Stimulated activated CD8-positive, alpha-beta memory T cell treated with anti-CD3 and anti-CD28 coated beads, Interleukin-7, amount 100 ng/mL, for 1 hour (primary cell): ENCODE results near the gene MYCBP2.
"Not testable (repeated sequence)": the region's sequence is repeated elsewhere in the genome, so short reads cannot be mapped to it uniquely, and the experiment has no call there.

Experiments used
- DNase-seq, 2 donors: peaks; one replicate each; pipeline ENCODE4 v3.0.0-alpha.2; 2020; ENCODE audit warnings: low read depth in 2 of 2

Gene MYCBP2

DNA sequence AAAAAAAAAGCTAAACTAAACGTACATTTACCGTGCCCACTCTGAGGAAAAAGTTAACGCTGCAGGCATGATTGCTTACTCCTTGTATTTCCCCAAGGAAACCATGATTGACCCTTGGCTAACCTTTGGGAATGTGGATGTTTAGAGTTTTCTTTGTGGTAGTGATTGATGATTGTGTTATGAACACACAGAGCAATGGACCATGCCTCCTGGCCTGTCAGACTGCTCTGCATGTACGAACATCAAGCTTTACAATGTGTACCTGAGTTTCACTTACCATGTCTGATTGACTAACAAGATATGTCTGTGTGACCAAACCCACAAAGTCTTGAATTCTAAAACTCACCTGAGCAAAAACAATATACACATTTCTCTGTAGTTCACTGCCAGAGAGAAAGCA is 35.1 kb downstream of the MYCBP2 start:
- DNase-seq: no peak

DNA sequence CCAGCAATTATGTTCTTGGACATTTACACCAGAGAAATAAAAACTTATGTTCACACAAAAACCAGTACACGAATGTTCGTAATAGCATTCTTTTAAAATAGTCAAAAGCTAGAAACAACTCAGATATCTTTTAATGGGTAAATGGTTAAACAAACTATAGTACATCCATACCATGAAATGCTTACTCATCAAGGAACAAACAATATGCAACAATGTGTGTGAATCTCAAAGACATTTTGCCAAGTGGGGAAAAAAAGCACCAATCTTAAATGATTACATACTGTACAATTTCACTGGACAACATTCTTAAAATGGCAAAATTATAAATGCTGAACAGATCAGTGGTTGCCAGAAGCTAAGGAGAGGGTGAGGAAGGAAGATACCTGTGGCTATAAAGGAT is 36.6 kb downstream of the MYCBP2 start:
- no peak for DNase-seq

DNA sequence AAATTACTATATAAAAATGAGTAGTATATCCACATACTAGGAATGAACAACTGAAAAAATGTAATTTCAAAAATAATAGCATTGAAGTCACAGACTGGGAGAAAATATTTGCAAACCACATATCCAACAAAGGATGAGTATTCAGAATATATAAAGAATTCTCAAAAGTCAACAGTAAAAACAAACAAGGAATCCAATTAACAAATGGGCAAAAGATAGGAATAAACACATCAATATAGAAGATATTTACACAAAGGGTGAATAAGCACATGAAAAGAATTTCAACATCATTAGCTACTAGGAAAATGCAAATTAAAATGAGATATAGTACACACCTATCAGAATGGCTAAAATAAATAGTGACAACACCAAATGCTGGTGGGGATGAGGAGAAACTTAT is 37.0 kb downstream of the MYCBP2 start:
- DNase-seq: no peak

DNA sequence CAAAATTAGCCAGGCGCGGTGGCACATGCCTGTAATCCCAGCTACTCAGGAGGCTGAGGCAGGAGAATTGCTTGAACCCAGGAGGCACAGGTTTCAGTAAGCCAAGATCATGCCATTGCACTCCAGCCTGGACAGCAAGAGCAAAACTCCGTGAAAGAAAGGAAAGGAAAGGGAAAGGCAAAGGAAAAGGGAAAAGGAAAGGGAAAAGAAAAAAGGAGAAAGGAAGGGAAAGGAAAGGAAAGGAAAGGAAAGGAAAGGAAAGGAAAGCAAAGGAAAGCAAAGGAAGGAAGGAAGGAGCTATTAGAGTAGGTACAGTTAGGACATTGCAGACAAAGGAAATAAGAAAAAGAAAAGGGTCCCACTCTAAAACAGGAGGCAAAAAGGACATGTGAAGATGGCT is 41.3 kb downstream of the MYCBP2 start:
- DNase-seq: not testable (repeated sequence)

DNA sequence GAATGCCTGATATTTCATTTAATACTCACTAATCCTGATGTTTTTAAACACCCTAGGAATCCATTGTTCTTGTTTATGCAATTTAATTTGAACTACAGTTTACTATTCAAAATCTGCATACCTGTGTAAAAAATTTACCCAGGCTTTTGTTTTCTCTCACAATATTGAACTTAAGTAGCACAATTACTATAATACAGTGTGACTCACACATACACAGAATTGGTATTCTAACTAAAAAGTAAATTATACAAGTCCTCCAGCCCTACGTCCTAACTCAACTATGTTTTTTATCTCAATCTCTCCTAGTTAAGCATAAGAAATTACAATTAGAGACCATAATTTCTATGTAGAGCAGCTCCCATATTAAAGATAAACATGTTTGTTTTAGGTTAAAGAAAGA is 41.8 kb downstream of the MYCBP2 start:
- DNase-seq: no peak

DNA sequence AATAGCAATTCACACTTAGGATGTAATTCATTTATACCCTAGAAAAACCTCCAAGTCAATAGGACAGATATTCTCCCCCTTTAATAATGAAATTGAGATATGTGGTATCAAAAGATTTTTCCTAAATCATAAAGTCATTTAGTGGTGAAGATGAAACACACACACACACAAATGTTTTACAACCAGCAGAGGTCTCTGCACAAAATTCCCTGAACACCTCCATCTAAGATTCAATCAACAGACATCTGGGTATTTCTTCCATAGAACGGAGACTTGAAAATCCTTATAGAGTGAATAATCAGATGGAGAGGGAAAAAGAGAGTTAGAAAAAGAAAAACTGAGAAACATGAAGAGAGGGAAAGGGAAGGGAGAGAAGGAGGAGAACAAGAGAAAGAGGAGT is 52.8 kb downstream of the MYCBP2 start:
- DNase-seq: no peak

DNA sequence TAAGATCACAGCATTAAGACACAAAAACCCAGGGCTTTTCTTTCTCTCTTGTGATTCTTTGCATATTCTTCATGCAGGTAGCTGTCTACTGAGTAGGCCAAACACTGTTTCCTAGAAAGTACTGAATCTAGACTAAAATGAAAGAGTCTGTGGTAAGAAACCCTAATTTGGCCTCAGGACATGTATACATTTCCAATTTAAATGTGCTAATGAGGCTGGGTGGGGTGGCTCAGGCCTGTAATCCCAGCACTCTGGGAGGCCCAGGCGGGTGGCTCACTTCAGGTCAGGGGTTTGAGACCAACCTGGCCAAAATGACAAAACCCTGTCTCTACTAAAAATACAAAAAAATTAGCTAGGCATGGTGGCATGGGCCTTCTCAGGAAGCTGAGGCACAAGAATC is 57.8 kb downstream of the MYCBP2 start:
- DNase-seq: no peak

DNA sequence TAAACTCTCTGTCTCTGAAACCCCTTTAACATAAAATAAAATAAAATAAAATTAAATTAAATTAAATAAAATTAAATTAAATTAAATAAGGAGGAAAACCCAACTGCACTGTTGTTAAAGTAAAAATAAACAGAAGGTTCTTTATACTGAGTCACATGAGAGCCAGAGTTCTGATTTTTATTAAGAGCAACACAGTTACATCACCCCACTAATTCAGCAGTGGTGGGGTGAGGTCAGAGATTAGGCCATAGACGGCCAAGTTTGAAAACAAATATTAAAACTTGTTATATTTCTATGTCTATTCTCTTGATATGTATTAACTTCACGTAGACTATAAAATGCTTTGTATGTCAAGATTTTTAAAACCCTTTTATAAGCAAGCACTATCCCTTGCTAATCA is 59.5 kb downstream of the MYCBP2 start:
- DNase-seq: no peak

DNA sequence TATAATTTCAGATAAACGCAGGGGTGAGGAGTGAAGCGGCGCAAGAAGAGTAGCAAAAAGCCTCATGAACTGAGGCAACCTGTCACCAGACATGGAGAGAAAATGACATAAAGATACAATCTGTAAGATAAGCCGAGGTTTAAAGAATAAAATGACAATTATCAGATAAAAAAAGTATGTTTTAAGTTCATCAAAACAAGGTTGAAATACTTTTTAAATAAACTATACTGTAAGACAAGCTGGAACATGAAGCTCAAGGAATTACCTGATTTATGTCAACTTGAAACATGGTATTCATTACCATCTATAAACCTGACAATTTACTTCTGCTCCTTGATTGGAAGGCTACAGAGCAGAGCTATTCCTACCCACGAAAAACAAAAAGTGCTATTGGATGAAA is 61.6 kb downstream of the MYCBP2 start:
- no peak for DNase-seq

DNA sequence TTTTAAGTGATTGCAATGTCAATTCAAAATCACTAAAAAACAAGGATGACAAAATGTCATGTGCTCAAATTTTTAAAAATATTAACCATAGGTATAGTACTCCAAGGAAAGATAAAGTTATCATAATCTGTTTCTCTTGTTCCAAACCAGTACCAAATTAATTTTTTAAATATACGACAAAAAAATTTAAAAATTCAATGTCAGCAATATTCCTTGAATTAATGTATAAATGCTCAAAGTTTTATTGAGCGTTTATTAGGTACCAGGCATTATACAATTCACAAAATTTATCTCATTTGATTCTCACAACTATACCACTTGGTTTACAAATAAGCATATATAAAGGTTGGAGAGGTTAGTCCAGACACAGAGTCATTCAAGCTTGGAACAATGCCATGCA is 64.7 kb downstream of the MYCBP2 start:
- no peak for DNase-seq

DNA sequence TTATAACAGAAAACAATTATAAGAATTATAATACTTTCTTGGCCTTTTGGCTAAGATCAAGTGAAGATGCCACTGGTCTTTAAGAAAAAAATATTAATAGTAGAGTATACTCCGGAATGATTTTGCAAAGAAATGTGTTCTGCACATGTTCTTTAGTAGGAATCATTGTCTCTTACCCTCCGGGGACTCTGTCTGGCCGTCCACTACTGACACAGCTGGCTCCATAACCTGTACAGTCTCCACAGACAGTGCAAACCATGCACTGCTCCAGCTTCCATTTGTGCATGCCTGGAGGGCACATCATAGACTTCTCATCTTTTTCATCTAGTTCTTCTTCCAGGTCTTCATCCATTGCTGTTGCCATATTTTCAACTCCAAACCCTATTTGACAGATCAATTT is 75.9 kb downstream of the MYCBP2 start:
- DNase-seq: no peak

DNA sequence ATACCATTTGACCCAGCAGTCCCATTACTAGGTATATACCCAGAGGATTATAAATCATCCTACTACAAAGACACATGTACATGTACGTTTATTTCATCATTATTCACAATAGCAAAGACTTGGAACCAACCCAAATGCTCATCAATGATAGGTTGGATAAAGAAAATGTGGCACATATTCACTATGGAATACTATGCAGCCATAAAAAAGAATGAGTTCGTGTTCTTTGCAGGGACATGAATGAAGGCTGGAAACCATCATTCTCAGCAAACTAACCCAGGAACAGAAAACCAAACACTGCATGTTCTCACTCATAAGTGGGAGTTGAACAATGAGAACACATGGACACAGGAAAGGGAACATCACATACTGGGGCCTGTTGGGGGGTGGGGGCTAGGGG is 81.7 kb downstream of the MYCBP2 start:
- not testable (repeated sequence) for DNase-seq

DNA sequence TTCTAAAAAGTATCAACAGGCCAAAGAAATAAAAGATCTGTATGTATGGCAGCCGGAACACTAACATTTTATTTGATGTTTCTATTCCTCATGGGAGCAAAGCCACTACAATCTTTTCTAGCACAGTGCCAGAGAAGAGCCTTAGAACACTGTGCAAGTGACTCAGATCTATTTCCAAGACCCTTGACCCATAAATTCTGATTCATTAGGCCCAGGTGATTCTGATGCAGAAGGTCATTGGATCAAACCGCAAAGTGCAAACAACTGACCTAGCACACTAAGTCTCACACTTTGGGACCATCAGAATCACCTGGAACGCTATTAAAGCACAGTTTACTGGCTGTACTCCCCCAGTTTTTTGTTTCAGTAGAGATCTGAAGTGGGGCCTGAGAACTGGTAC is 87.6 kb downstream of the MYCBP2 start:
- DNase-seq: no peak

DNA sequence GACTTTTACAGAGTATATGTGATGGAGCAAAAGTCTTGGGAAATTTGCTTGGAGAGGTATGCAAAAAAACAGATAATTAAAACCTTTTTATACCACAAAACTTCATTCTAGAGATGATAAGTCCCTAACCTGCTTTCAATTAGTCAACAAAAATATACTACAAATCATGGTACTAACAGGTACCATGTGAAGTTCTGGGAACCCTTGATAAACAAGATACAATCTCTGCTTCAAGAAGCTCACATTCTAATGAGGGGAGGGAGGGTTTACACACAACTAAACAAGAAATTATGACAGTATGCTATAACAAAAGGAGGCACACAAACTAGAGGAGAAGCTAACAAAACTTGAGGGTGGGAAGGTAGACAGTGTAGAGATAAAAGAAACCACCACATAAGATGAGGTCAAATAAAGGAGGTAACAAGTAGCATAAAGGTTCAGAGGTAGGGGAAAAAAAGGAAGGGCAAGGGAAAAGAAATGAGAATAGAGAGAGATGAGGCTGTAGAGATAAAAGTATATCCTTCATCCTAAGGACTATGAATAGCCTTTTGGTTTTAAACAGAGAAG is 91.4 kb downstream of the MYCBP2 start:
- DNase-seq: no peak

DNA sequence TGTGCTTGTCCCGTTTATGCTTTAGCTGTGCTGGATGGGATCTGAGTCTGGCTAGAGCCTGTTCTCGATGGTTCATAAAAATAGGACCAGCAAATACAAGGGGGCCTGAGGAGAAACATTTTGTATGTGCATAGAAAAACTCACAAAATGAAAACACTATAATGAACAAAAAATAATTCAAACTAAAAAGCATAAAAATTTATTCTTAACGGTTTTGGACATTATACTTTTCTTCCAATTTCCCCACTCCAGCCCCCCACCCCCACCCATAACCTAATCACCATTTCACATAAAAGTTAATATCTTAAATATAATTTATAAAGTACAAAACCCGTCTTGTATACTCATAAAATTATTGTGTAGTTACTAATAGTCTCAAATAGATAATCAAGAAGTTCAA is 93.7 kb downstream of the MYCBP2 start:
- no peak for DNase-seq

DNA sequence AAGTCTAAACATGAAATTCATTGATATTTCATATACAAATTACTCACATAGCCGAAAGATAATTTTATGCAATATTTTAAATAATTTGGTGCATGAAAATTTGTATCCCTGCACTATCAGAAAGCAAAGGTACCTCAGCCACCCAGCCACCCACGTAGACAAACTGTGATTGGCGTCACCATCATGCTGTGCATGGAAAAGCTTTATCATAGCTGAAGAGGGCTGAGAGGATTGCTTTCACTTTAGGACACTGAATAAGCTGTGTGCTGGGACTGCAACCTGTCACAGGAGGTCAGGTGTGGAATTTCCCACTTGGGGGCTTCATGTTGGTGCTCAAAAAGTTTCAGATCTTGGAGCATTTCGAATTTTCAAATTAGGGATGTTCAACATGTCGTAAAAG is 96.3 kb downstream of the MYCBP2 start:
- DNase-seq: no peak

DNA sequence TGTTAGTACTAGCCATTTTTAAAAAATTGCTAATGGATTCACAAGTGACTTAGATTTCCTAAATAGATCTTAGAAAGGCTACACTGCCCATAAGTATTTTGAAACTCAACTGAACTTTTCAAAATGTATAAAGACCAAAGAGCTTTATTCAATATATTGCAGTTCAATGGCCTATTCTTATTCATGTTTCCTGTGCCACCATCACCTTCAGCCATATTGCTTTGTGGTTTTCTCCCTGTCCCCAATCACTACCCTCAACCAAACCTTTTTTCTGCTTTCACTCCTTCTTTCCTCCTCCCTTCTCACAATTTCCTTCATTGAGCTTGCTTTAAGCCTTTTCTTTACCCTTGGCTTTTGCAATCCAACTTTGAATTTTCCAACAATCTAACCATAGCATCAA is 100.9 kb downstream of the MYCBP2 start:
- no peak for DNase-seq

DNA sequence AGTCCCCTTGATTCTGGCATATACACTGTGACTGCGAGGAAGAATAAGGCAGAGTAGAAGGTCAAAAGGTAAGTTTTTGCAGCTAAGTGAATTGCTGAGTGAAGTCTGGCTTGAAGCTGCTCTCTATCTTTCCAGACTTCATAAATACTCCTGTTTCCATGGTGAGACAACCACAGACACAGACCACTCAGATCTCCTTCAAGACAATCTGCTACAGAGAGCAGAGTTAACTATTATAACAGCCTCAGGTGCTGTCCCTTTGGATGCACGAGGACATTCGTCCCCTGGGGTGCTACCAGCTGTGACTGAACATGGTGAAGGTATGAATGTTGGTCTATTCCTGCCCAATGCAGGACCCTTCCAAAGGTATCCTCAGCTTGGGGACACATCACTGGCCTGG is 104.0 kb downstream of the MYCBP2 start:
- DNase-seq: no peak

DNA sequence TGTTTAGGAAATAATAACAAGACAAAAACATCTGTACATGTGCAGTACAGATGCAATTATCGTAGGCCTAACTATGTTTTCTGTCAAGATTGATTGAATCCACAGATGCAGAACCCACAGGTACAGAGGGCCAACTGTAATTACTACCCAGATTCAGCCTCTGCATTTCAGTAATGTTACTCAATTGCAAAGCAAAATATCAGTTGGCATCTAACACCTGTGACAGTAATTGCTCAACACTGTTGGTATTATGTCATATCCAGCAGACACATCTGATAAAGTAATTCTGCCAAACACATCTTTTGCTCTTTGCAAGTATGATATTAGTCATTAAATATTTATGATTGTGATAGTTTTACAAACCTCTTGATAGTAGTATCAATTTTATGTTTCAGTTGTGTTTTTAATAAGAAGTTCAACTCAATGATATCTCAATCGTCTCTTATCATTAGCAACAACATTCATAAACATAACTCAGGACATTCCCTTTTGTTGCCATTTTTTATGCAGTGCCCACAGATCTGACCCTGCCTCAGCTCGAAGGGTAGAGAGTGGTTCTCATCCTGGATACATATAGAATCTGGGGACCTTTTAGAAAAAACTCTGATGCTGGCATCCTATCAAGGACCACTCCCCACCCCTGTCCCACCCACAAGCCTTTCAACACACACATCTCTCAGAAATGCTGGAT is 104.7 kb downstream of the MYCBP2 start:
- no peak for DNase-seq

DNA sequence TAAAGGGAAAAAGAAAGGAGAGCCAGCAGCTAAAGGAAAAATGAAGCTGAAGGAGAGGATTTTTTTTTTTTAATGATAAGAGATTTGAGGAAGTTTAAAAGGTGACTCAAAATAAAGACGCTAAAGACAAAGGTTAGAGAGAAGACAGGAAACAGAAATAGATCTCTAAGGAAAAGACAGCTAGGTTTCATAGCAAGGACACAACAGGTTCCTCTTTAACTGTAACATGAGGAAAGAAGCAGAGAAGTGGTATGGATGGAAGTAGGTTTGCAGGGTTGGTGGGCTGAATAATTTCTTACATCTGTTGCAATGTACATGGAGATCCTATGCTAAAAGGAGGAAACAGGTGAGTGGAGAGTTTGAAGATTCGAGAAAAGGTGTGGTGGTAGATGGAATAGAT is 107.5 kb downstream of the MYCBP2 start:
- no peak for DNase-seq

DNA sequence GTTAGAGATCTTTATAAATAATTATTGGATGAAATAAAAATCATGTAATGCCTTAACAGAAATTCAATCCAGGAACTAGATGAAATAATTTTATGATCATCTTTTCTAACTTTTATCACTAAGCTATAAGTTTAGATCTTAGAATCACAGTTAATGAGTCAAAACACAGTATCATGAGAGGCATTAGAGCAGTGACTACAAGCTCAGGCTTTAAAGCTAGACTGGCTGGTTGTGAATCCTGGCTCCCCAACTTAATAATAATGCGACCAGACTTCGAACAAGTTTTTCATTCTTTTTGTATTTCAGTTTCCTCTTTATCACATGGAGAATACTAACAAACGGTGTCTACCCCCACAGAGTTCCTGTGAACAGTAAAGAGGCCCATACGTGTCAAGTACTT is 108.6 kb downstream of the MYCBP2 start:
- DNase-seq: no peak

DNA sequence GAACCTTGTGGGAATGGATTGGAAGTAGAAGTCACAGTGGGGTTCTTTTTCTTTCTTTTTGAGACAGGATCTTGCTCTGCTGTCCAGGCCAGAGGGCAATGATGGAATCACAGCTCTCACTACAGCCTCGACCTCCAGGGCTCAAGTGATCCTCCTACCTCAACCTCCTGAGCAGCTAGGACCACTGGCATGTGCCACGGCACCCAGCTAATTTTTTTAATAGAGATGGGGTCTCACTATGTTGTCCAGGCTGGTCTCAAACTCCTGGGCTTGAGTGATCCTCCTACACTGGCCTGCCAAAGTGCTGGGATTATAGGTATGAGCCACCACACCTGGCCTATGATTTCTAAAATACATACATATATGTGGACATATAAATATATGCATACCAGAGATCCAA is 111.4 kb downstream of the MYCBP2 start:
- no peak for DNase-seq

DNA sequence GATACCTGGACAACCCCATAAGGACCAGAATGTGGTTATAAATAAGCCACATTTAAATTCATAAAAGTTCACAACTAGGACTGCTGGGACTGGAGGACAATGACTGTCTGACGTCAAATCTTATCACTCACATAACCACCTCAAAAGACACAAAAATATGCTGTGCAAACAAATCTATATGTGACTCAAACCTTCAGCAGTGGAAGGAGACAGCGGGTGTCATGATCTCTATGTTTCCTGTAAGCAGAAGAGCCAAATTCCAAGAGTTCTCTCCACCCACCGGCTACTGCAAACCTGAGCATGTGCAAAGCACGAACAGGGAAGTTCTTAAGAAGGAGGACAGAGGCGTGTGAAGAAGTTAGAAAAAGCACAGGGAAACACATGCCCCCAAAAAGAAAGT is 113.2 kb downstream of the MYCBP2 start:
- no peak for DNase-seq

DNA sequence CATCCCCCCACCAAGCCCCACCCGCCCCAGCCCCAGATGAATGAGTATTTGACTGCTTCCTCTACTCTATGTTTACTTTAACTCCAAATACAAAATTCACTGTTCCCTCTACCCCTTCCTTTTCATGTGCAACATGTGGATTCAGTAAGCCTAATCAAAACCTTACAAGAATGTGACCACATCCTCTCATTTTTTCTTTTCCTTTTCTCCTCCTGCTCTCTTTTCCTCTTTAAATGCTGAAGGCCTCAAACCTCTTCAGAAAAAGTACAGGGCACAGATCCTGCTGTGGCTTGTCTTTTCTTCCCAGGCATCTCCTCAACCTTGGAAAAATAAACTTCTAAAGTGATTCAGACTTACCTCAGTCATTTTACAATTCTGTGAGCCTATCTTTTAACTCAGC is 119.0 kb downstream of the MYCBP2 start:
- no peak for DNase-seq
